ENCODE data around the gene LTBP1.
A peak's percentile ranks its signal among the peaks of the same experiment; 100 is the strongest.

The LTBP1 gene

DNA sequence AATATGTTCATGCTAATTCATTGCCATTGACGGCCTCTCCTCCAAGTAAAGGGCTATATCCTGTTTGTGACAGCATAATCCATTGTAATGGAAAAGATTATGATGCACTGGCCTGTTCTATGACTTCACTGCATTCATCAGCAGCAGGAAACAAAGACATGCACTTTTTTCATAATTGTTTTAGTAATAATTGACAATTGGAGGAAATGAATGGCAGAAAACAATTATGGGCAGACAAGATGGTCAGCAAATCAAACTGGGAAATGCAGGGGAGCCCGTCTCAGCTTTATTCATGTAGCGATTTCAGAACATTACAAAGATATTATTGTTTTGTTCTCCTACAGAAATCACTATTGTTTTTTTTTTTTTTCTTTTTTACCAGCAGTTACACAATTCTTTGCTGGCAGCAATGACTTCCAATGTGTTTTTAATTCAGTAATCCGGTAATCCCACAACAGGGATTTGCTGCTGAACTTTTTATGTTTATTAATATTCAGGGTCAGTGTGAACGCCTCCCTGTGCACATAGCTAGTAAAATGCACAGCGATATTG is 495.9 kb downstream of the LTBP1 start:
- Histone ChIP-seq H3K27ac (replicated peaks) (no peak overlapping the region), H3K4me3 (replicated peaks; ENCODE audit: insufficient read depth, low read length) (no peak overlapping the region), H3K27me3 (ENCODE audit: insufficient read depth, poor library complexity, severe bottlenecking) (no peaks in the 10 kb centered on the region)
- TF ChIP-seq POLR2AphosphoS5 (IDR thresholded peaks at IDR 0.05; ENCODE audit: low read depth) (no peak), SPI1 (IDR thresholded peaks at IDR 0.05; ENCODE audit: borderline replicate concordance, low read depth) (no peak), GABPA (IDR thresholded peaks at IDR 0.05; ENCODE audit: low read depth) (no peak)
- TF ChIP-seq, protein P1, sequence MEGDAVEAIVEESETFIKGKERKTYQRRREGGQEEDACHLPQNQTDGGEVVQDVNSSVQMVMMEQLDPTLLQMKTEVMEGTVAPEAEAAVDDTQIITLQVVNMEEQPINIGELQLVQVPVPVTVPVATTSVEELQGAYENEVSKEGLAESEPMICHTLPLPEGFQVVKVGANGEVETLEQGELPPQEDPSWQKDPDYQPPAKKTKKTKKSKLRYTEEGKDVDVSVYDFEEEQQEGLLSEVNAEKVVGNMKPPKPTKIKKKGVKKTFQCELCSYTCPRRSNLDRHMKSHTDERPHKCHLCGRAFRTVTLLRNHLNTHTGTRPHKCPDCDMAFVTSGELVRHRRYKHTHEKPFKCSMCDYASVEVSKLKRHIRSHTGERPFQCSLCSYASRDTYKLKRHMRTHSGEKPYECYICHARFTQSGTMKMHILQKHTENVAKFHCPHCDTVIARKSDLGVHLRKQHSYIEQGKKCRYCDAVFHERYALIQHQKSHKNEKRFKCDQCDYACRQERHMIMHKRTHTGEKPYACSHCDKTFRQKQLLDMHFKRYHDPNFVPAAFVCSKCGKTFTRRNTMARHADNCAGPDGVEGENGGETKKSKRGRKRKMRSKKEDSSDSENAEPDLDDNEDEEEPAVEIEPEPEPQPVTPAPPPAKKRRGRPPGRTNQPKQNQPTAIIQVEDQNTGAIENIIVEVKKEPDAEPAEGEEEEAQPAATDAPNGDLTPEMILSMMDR (IDR thresholded peaks at IDR 0.05; ENCODE audit: insufficient read depth, low read length): no peak
- TF ChIP-seq, protein P2, sequence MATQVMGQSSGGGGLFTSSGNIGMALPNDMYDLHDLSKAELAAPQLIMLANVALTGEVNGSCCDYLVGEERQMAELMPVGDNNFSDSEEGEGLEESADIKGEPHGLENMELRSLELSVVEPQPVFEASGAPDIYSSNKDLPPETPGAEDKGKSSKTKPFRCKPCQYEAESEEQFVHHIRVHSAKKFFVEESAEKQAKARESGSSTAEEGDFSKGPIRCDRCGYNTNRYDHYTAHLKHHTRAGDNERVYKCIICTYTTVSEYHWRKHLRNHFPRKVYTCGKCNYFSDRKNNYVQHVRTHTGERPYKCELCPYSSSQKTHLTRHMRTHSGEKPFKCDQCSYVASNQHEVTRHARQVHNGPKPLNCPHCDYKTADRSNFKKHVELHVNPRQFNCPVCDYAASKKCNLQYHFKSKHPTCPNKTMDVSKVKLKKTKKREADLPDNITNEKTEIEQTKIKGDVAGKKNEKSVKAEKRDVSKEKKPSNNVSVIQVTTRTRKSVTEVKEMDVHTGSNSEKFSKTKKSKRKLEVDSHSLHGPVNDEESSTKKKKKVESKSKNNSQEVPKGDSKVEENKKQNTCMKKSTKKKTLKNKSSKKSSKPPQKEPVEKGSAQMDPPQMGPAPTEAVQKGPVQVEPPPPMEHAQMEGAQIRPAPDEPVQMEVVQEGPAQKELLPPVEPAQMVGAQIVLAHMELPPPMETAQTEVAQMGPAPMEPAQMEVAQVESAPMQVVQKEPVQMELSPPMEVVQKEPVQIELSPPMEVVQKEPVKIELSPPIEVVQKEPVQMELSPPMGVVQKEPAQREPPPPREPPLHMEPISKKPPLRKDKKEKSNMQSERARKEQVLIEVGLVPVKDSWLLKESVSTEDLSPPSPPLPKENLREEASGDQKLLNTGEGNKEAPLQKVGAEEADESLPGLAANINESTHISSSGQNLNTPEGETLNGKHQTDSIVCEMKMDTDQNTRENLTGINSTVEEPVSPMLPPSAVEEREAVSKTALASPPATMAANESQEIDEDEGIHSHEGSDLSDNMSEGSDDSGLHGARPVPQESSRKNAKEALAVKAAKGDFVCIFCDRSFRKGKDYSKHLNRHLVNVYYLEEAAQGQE (IDR thresholded peaks at IDR 0.05; ENCODE audit: insufficient replicate concordance, low read depth): no peak
- no peak for DNase-seq (ENCODE audit: low read depth in 1 of 2, low spot score in 1 of 2)

DNA sequence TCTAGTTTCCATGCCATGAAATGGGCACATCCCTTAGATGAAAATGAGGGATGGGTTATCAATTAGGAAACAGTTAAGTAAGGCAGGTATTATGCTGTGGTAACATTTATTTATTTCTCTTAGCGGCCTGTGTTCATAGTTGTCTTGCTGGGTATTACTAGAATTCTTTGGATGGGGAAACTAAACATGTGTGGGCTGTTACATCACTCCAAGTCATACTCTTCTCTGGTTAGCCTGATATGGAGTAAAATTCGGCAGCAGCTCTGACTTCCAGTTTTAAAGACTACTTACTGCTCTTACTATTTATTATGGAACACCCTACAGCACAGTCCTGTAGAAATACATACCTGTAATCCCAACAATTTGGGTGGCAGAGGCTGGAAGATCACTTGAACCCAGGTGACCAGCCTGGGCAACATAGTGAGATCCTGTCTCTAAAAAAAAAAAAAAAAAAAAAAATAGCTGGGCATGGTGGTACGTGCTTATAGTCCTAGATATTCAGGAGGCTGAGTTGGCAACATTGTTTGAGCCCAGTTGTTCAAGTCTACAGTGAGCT is 496.6 kb downstream of the LTBP1 start:
- Histone ChIP-seq H3K4me3 (replicated peaks; ENCODE audit: insufficient read depth, low read length) (no peak overlapping the region), H3K27ac (replicated peaks) (no peak overlapping the region), H3K27me3 (ENCODE audit: insufficient read depth, poor library complexity, severe bottlenecking) (no peaks in the 10 kb centered on the region)
- DNase-seq (ENCODE audit: low read depth in 1 of 2, low spot score in 1 of 2): peak in 1 of 2 experiments; percentile 19
- TF ChIP-seq, protein P1 (IDR thresholded peaks at IDR 0.05; ENCODE audit: insufficient read depth, low read length): no peak
- TF ChIP-seq SPI1 (IDR thresholded peaks at IDR 0.05; ENCODE audit: borderline replicate concordance, low read depth) (no peak), POLR2AphosphoS5 (IDR thresholded peaks at IDR 0.05; ENCODE audit: low read depth) (no peak), GABPA (IDR thresholded peaks at IDR 0.05; ENCODE audit: low read depth) (no peak)
- TF ChIP-seq, protein P2 (IDR thresholded peaks at IDR 0.05; ENCODE audit: insufficient replicate concordance, low read depth): no peak

DNA sequence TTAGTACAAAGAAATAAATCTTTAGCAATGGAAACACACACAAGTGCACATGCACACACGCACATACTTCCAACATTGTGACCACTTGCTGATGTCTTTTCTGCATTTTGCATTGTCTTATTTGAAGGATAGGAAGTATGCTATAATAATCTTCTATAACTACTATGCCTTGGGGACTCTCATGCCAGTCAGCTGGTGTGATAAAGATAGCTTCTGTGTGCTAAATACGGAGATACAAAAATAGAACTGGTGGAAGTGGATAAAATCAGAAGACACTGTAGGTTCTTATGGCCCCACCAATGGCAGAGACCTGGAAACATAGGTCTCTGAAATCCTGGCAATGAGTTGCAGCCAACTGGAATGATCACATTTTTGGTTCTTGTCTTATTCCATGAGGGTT is 498.2 kb downstream of the LTBP1 start:
- TF ChIP-seq POLR2AphosphoS5 (IDR thresholded peaks at IDR 0.05; ENCODE audit: low read depth): no peak
- TF ChIP-seq SPI1 (IDR thresholded peaks at IDR 0.05; ENCODE audit: borderline replicate concordance, low read depth): no peak
- TF ChIP-seq, protein P2 (IDR thresholded peaks at IDR 0.05; ENCODE audit: insufficient replicate concordance, low read depth): no peak
- TF ChIP-seq, protein P1 (IDR thresholded peaks at IDR 0.05; ENCODE audit: insufficient read depth, low read length): no peak
- no peak for TF ChIP-seq GABPA (IDR thresholded peaks at IDR 0.05; ENCODE audit: low read depth)
- H3K27ac ChIP-seq (replicated peaks): no peak overlapping the region
- H3K27me3 ChIP-seq (ENCODE audit: insufficient read depth, poor library complexity, severe bottlenecking): no peaks in the 10 kb centered on the region
- H3K4me3 ChIP-seq (replicated peaks; ENCODE audit: insufficient read depth, low read length): no peak overlapping the region
- DNase-seq (ENCODE audit: low read depth in 1 of 2, low spot score in 1 of 2): no peak

All from HL-60 (cell line).